Iris pigment epithelial cell (primary cell): ENCODE data around the gene JUND.

ENCODE experiments used
- DNase-seq: peaks from one replicate; pipeline ENCODE4 v3.0.0-alpha.2; 2011; ENCODE audit warnings: low read depth

JUND gene

GRCh38 chr19:18266771-18267686 is 14.4 kb downstream of the JUND start:
- no peak for DNase-seq

GRCh38 chr19:18265582-18265981 is 15.8 kb downstream of the JUND start:
- DNase-seq: no peak

DNA sequence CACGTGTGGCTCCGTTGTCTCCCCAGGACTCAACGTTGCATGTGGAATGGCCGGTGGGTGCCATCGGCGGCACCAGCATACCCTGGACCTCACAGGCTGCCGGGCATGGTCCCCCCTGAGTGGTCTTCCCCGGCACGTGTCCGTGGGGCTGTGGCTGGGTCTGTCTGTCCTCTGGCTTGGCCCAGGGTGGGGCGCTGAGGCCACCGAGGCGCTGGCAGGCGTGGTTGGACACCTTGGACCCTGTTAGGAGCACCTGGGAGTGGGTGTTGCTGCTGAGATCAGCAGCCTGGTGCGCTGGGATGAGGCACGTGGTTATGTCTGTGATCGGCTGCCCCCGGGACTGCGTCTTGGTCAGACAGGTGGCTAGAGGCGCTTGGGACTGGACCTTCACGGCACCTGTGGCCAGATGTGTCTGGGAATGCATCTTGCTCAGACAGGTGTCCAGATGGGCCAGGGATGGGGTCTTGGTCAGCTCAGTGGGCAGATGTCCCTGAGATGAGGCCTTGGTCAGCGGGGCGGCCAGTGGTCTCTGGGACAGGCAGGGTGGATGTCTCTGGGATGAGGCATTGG is 16.4 kb downstream of the JUND start:
- DNase-seq: no peak

DNA sequence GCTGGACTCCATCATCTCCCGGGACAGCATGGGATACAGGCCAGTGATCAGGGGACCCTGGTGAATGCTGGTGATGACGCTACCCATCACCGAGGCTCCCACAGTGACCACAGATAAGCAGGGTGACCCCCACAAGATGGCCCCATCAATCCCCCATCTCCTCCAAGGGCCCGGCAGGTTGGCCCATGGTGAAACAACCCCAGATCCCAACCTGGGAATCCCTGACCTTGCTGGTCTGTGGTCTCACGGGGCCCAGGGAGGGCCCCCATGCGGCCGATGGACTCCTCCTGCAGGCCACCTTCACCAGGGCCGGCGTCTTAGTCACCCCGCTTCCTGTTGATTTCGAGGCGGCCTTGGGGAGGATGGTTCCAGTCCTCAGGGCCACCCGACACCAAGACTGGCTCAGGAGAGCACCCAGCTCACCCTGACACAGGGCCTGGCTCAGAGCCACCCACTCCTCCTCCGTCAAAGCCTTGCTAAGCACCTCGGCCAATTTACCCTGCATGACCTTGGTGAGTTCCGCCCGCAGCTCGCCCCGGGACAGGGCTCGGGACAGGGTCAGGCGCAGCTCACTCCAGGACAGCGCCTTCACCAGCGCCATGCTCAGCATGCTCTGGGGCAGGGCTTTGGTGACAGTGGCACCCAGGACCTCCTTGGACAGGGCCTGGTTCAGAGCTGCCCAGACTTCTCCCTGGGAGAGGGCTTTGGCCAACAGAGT is 17.1 kb downstream of the JUND start:
- no peak for DNase-seq

DNA sequence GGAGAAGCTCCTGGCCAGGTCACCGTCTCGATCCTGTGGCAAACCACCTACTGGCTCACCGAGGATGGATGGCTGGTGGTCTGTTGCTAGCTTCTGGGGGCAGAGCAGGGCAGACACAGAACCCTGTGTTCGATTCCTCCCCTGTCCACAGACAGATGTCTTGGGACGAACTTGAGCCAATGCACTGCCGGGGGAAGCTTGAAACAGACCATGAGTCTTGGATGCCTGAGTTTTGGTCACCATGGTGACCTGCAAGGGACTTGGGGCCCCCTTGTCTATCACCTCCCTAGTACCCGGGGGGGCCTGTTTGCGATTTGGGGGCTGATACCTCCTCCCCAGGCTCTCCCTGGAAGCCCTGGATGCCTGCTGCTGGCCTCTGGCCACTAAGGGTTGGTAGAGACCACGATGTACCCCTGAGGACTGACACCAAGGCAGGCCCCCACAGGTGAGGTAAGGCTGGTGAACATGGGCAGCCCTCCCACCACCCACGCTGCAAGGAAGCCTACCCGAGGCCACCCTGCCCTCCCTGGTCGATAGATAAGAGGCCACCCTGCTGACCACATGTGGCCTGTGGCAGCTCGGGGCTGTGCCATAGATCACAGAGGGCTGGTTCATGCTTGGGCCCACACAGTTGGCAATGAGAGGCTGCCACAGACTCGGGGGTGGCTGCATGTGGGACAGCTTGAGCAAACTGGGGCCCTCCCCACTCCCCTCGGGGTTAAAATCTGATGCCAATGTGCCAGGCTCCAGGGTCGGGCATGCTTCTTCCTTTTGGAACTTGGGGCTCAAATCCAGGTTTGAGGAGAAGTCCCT is 17.9 kb downstream of the JUND start:
- no peak for DNase-seq

GRCh38 chr19:18262917-18263316 is 18.5 kb downstream of the JUND start:
- no peak for DNase-seq

- DNase-seq: no peak
Observed at GRCh38 chr19:18262144-18262543, 19.3 kb downstream of the JUND start.

DNA sequence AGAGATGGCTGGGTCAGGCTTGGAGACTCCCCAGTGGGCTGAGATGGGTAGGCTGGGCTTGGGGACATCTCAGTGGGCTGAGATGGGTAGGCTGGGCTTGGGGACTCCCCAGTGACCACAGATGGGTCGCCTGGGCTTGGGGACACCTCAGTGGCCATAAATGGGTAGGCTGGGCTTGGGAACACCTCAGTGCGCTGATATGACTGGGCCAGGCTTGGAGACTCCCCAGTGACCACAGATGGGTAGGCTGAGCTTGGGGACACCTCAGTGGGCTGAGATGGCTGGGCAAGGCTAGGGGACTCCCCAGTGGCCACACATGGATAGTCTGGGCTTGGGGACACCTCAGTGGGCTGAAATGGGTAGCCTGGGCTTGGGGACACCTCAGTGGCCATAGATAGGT is 19.9 kb downstream of the JUND start:
- DNase-seq: no peak

- DNase-seq: no peak
Observed at GRCh38 chr19:18259893-18260292, 21.5 kb downstream of the JUND start.

DNA sequence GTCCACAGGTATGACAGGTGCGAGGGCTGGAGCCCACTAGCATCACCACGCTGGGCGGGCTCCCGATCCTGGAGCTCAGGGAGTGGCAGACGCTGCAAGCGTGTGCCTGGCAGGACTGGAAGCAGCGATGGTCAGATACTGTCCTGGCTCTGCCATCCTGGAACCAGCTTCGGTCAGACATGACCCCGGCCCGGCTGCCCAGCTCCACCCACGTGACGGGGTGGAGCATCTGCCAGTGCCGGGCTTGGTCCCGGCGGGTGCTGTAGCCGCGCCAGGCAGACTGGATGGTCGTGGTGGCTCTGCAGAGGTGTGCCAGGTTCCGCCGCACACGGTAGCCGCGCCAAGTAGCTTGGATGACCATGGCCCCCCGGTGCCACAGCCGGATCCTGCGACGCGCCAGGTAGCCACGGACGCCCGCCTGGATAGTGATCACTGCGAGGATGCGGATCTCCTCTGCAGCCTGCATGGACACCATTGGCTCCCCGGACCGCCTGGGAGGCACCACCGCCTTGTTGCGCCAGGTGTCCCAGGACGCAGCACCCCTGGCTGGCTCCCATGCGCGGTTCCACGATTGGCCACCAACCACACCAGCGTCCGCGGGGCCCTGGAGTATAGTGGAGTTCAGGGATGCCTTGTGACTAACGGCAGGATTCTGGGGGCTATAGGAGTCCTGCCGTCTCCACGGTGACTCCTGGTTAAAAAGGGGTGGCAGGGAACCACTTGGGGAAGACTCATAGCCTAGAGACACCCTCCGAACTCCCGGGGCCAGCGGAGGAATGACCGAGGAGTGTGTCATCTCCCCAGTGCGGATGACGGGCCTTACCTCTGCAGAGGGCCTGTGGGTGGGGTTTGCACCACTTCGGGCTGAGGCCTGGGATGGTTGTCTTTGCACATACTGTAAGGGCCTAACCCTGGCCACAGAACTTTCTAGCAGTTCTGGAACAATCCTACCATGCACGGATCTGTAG is 23.6 kb downstream of the JUND start:
- DNase-seq: no peak

DNA sequence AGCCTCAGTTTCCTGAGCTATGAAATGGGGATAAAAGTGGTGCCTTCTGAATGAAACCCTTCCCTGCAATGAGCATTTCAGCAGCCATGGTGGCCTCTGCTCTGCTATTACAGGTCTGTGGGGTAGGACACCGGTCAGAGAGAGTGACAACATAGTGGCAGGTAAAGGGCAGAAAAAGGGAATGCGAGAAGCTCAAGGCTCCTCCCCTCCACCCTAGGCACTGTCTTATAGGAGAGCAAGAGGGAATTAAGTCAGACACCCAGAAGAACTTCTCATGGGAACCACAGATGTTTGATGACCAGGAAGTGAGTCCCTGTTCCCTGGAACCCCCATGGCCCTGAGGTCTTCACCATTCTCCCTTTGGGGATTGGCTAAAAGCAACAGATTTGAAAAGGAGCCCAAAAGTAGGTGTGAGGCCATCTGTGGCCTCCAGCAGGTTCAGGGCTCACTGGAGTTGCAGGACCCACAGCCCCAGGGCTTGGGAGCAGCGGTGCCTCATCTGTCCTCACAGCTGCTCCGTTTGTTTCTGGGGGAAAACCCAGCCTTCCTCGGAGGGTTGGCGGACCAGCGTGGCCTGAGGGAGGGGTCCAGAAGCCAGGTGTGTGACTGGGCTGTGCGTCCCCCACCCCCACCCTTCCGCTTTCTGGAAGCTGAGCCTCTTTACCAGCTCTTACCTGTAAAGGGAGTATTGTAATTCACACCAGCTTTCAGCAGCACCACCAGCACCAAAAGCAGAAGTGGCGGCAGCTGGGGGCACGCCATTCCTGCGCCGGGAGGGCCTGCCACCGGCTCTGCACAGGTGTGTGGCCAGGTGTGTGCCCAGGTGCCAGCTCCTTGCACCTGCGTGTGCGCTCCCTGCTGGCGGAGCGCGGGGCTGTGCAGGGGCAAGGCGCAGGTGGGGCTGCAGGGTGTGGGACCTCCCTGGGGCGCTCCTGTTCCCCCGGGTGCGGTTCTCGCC is 26.6 kb downstream of the JUND start:
- DNase-seq: no peak

GRCh38 chr19:18253716-18254115 is 27.7 kb downstream of the JUND start:
- DNase-seq: no peak

GRCh38 chr19:18253130-18253529 is 28.3 kb downstream of the JUND start:
- DNase-seq: no peak

- DNase-seq: no peak
Observed at GRCh38 chr19:18252370-18252717, 29.1 kb downstream of the JUND start.

GRCh38 chr19:18251587-18252369 is 29.6 kb downstream of the JUND start:
- peak; percentile 54 for DNase-seq

- no peak for DNase-seq
Observed at GRCh38 chr19:18249834-18250233, 31.6 kb downstream of the JUND start.

GRCh38 chr19:18245297-18245696 is 36.1 kb downstream of the JUND start:
- DNase-seq: no peak

DNA sequence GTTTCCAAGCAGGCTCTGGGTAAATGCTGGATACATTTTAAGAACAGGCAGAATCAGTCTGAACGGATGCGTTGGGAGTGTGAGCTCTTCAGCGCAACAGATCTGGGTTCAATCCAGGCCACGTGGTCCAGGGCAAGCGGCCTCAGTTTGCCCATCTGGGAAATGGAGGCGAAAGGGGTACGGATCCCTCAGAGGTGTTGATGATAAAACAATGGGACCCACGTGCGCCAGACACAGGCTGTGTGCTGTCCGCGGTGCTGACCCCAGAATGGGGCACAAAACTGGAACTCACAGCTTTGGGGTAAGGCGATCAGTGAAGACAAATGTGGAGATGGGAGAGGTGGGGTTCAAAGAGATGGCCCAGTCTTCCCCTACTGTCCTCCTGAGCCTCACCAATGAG is 42.1 kb downstream of the JUND start:
- DNase-seq: no peak

DNA sequence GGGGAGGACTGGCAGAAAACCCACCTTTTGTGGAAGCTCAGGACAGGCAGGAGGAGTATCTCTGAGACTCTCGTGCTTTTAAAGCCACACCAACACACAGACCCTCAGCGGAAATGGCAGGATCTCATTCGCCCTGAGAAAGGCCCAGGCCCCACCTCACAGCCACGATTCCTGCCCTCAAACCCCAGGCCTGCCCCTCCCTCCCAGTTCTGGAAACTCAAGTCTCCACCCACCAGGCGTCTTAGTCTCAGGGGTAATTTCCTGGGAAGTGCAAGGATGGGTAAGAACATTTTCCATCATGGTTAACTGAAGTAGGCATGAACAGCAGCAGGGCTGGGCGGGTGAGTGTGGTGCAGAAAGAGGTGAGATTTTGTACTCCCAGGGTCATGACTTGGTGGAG is 47.2 kb downstream of the JUND start:
- DNase-seq: no peak
